GM19328 (cell line): ENCODE measurements around the gene ZNF814.
"Not testable (repeated sequence)": the region's sequence is repeated elsewhere in the genome, so short reads cannot be mapped to it uniquely, and the experiment has no call there.

Experiments used
- ATAC-seq: cut with Tn5 transposase; IDR thresholded peaks from one replicate; pipeline ENCODE4 v1.9.1; 2021; ENCODE audit warnings: mild to moderate bottlenecking, moderate library complexity; ENCODE audit not compliant: unreplicated experiment

ZNF814 gene

GRCh38 chr19:57819475-57820148 lies 69.2 kb downstream of the ZNF814 start:
- peak; percentile 84 for ATAC-seq

DNA sequence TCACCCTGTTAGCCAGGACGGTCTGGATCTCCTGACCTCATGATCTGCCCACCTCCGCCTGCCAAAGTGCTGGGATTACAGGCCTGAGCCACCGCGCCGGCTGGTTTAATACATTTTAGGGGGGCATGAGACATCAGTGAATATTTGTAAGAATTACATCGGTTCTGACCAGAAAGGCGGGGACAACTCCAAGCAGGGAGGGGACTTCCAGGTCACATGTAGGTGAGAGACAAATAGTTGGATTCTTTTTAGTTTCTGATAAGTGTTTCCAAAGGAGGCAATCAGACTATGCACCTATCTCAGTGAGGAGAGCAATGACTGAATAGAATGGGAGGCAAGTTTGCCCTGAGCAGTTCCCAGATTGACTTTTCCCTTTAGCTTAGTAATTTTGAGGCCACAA lies 70.5 kb downstream of the ZNF814 start:
- no peak for ATAC-seq

- no peak for ATAC-seq
Measured at GRCh38 chr19:57817976-57818375, 70.9 kb downstream of the ZNF814 start.

DNA sequence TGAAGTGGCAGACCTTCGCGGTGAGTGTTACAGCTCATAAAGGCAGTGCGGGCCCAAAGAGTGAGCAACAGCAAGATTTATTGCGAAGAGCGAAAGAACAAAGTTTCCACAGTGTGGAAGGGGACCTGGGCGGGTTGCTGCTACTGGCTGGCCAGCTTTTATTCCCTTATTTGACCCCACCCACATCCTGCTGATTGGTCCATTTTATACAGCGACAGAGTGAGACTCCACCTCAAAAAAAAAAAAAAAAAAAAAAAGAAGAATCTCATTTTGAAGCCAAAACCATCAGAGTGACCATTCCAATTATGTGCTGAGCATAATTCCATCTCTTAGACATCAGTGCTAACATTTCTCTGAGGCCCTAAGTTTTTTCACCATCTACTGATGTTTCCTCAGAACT lies 72.2 kb downstream of the ZNF814 start:
- ATAC-seq, result no peak

- no peak for ATAC-seq
Measured at GRCh38 chr19:57815247-57816075, 73.4 kb downstream of the ZNF814 start.

DNA sequence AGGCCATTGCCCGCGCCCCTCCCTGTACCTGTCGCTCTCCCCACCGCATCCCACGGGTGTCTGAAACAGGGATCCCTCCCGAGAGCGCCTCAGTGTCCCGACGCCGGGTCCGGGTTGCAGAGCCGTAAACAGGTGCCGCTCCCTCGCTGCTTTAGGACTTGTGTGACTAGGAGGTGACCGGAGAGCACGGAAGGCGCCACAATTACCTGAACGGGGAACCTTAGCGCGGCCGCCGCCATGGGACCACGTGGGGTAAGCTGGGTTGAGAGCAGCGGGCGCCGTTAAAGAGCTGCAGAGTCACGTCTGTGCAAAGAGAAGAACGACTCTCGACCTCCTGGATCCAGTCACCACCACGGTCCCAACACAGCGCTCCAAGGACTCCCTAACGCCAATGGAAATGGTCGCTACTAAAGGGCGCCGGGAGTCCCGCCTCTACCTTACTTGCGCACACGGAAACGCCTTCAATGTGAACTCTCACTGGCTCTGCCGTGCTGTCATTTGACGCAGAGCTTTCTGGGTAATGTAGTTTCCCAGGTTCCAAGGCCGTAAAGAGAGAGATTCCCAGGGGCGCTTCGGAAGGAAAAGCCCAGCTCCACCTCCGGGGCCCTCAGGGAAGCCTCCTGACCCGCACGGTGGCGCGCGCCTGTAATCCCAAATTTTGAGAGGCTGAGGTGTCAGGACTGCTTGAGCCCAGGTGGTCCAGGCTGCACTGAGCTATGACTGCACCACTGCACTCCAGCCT lies 74.2 kb downstream of the ZNF814 start, which contains the start of gene ZNF552:
Gene ZNF552 (minus strand): TSS at position 409 of the 742 bp plus-strand sequence. CDS start 170 bp downstream, at position 239.
- ATAC-seq, result peak; percentile 47

- no peak for ATAC-seq
Measured at GRCh38 chr19:57813919-57814504, 74.8 kb downstream of the ZNF814 start.

DNA sequence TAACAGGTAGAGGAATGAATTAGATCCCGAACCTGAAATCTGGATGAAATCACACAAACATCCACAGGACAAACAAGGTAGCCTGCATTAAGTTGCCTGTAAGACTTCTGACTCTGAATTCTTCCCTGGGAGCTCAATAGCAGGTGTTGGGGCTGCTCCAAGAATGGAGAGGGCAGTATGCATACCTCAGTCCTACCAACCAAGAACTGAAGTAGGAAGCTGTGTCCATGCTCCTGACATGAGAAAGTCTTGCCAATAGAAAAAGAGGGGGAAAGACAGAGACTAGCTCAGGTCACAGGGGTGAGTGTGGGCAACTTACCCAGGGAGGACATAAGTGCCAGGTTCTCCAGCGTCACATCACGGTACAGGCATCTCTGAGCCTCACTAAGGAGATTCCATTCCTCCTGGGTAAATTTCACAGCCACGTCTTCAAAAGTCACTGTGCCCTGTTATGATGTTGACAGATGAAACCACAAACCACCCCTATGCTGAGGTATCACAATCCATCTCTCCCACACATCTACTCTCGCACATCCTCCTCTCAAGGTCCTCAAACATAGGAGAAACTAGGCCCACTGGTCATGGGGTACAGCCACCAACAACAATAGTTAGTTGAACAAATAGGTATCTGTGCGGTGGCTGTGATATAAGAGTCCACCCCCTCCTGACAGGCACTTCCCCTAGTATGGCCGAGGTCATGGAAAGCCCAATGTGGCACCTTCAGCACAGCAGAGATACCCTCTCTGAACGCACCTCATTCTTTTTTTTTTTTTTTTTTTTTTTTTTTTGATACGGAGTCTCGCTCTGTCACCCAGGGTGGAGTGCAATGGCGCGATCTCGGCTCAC lies 75.6 kb downstream of the ZNF814 start:
- not testable (repeated sequence) for ATAC-seq

DNA sequence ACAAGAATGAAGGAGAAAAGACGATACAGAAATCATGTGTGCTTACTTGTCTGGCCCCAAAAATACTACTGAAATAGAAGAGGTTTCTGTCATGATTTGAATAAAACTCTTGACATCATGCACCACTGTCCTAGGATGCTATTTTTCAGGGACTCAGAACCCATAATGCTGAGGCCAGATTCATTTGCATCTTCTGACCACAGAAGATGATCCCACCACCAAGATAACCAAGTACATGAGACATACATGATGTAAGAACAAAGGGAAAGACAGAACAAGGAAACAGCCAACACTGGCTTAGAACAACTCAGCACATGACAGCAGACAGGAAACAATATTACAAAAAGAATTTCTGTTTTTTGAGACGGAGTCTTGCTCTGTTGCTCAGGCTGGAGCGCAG lies 76.6 kb downstream of the ZNF814 start:
- ATAC-seq, result no peak

DNA sequence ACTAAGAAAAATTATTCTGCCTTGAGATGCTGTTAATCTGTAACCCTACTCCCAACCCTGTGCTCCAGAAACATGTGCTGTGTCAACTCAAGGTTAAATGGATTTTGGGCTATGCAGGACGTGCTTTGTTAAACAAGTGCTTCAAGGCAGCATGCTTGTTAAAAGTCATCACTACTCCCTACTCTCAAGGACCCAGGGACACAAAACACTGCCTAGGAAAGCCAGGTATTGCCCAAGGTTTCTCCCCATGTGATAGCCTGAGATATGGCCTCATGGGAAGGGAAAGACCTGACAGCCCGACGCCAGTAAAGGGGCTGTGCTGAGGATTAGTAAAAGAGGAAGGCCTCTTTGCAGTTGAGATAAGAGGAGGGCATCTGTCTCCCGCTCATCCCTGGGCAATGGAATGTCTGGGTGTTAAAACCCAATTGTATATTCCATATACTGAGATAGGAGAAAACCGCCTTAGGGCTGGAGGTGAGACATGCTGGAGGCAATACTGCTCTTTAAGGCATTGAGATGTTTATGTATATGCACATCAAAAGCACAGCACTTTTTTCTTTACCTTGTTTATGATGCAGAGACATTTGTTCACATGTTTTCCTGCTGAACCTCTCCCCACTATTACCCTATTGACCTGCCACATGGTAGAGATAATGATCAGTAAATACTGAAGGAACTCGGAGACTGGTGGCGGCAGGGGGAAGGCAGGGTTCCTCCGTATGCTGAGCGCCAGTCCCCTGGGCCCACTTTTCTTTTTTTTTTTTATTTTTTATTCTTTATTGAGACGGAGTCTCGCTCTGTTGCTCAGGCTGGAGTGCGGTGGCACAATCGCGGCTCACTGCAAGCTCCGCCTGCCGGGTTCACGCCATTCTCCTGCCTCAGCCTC lies 78.2 kb downstream of the ZNF814 start:
- not testable (repeated sequence) for ATAC-seq

DNA sequence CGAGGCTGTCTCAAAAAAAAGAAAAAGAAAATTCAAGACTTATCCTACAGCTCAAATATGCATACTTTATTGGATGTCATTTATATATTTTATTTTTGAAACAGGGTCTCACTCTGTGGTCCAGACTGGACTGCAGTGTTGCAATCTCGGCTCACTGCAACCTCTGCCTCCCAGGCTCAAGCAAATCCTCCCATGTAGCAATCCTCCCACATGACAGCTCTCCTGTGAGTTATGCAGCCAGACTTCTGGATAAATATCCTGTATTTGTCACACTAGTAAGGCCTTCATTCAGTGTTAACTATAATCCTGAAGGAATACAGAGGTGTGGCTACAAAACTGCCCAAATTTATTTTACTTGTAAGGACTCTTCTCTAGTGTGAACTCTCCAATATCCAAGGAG lies 81.3 kb downstream of the ZNF814 start:
- ATAC-seq, result no peak

DNA sequence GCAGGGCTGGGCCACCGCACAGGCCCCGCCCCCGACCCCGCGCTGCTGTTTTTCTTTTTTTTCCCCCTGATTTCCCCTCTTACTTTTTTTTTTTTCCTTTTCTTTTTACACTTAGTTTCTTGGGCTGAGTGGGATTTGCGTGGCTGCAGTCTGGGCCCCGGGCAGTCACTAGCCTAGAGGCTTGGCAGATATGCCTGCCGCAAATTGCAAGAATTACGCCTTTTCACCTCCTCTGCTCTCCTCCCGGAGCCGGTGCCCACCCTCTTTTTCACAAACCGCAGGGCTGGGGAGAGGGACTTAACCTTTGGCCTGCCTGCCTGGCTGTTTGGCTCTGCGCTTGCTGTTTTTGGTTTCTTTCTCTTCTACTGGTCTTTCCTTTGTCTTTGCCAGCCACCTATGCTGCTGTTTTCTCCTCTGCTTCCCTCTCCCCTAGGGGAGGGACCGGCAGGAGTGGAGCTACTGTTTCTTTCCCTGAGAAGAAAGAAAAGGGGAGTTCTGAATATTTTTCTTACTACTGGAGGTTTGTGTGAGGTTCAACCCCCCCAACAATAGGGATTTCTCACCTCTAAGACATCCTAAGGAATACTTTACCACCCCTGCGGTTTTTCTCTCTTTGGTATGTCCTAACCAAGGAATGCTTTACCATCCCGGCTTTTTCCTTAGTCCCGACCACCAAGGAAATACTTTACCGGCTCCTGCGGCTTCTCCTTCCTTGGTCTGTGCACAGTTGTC lies 85.1 kb downstream of the ZNF814 start:
- ATAC-seq, result no peak

GRCh38 chr19:57803265-57803593 lies 85.6 kb downstream of the ZNF814 start:
- no peak for ATAC-seq

GRCh38 chr19:57802269-57802668 lies 86.6 kb downstream of the ZNF814 start:
- ATAC-seq, result no peak

- ATAC-seq, result no peak
Measured at GRCh38 chr19:57800696-57801095, 88.1 kb downstream of the ZNF814 start.
